PC-3 (cell line): Measurements from ENCODE around the gene FAM120AOS. TPM values are rescaled to one million over a fixed set of nuclear protein-coding genes. Genes with fewer than 3 reads are reported as not detected.

Experiments used
- ATAC-seq: fragments of 200-7000 bp; cut with Tn5 transposase; 2 replicates; pipeline ENCODE4 v1.9.1; 2020; ENCODE audit warnings: mild to moderate bottlenecking, moderate library complexity
- BruUV-seq: library from RNA; stranded (reverse); fragments of 400-500 nt; replicated peaks from 2 replicates; lab custom pipeline; 2021; lab: Mats Ljungman, UMichigan
- CTCF ChIA-PET: fragments of 300-600 bp; sonication (Branson Sonifier 250); formaldehyde crosslinking; loops from one replicate; lab custom pipeline; 2022; ENCODE audit warnings: antibody characterized with exemption; lab: Charles Lee
- POLR2A ChIA-PET: fragments of 300-600 bp; sonication (Branson Sonifier 250); formaldehyde crosslinking; loops from one replicate; lab custom pipeline; 2022; ENCODE audit warnings: antibody characterized with exemption; ENCODE audit not compliant: unreplicated experiment; lab: Charles Lee
- DNase-seq: peaks from one replicate; pipeline ENCODE4 v3.0.0-alpha.2; 2015
- H2AFZ ChIP-seq: fragments of 300-600 bp; sonication (generic); 2 replicates; pipeline ENCODE4 v1.6.0; 2016; ENCODE audit warnings: antibody characterized with exemption, low read length
- H3F3A ChIP-seq: fragments of 300-600 bp; sonication (generic); one replicate; pipeline ENCODE4 v1.6.0; 2017; ENCODE audit warnings: antibody characterized with exemption, low read length, control low read depth, mild to moderate bottlenecking; ENCODE audit not compliant: unreplicated experiment
- H3K27ac ChIP-seq: fragments of 300-600 bp; sonication (generic); 2 replicates; pipeline ENCODE4 v1.5.1; 2016; ENCODE audit warnings: mild to moderate bottlenecking, low read length
- H3K27me3 ChIP-seq: fragments of 300-600 bp; sonication (generic); 2 replicates; pipeline ENCODE4 v1.6.1; 2016; ENCODE audit warnings: low read length, mixed read lengths
- H3K36me3 ChIP-seq: fragments of 300-600 bp; sonication (generic); 2 replicates; pipeline ENCODE4 v1.6.1; 2016; ENCODE audit warnings: low read depth, mixed run types, low read length, mixed read lengths
- H3K4me1 ChIP-seq: fragments of 300-600 bp; sonication (generic); 2 replicates; pipeline ENCODE4 v1.5.1; 2016; ENCODE audit warnings: low read length; ENCODE audit not compliant: insufficient read depth
- H3K4me2 ChIP-seq: fragments of 300-600 bp; sonication (generic); 2 replicates; pipeline ENCODE4 v1.6.0; 2016; ENCODE audit warnings: low read length
- H3K4me3 ChIP-seq: fragments of 300-600 bp; sonication (generic); 2 replicates; pipeline ENCODE4 v1.5.1; 2016; ENCODE audit warnings: mild to moderate bottlenecking, low read length, mixed read lengths
- H3K79me2 ChIP-seq: fragments of 300-600 bp; sonication (generic); 2 replicates; pipeline ENCODE4 v1.6.1; 2017; ENCODE audit warnings: low read length, mixed read lengths
- H3K9ac ChIP-seq: fragments of 300-600 bp; sonication (generic); 2 replicates; pipeline ENCODE4 v1.6.0; 2016; ENCODE audit warnings: mild to moderate bottlenecking, low read length
- H3K9me2 ChIP-seq: fragments of 300-600 bp; sonication (generic); replicated peaks from 2 replicates; pipeline ENCODE4 v1.6.1; 2016; ENCODE audit warnings: mixed run types, low read length, mixed read lengths
- H3K9me3 ChIP-seq: fragments of 300-600 bp; sonication (generic); 2 replicates; pipeline ENCODE4 v1.6.1; 2016; ENCODE audit warnings: low read length, mixed read lengths
- H4K20me1 ChIP-seq: fragments of 300-600 bp; sonication (generic); 2 replicates; pipeline ENCODE4 v1.6.1; 2016; ENCODE audit warnings: low read length, mixed read lengths
- CTCF ChIP-seq: fragments of 300-600 bp; sonication (generic); conservative IDR thresholded peaks from 2 replicates; pipeline ENCODE4 v1.5.1; 2017; ENCODE audit warnings: antibody characterized with exemption, low read depth, mild to moderate bottlenecking, low read length
- EZH2 ChIP-seq: fragments of 300-600 bp; sonication (generic); IDR thresholded peaks from one replicate; pipeline ENCODE4 v1.6.1; 2017; ENCODE audit warnings: antibody characterized with exemption, mild to moderate bottlenecking, low read length; ENCODE audit not compliant: unreplicated experiment
- EZH2phosphoT487 ChIP-seq: fragments of 300-600 bp; sonication (generic); IDR thresholded peaks from 2 replicates; pipeline ENCODE4 v1.6.1; 2018; ENCODE audit warnings: mild to moderate bottlenecking, antibody characterized with exemption, low read length, borderline replicate concordance
- intact Hi-C: fragments of 100-400 bp; cut with micrococcal nuclease; formaldehyde crosslinking; loops from 2 replicates; pipeline ENCODE4 v1.9.0; 2023
- total RNA-seq: library from RNA; depleted of rRNA; stranded (reverse); fragments of >200 nt; gene quantifications from 2 replicates; pipeline ENCODE4 v1.2.3, GENCODE V29; 2014

The FAM120AOS gene
- total RNA-seq, 1 experiment from 2014 or later, result 39.8 TPM

DNA sequence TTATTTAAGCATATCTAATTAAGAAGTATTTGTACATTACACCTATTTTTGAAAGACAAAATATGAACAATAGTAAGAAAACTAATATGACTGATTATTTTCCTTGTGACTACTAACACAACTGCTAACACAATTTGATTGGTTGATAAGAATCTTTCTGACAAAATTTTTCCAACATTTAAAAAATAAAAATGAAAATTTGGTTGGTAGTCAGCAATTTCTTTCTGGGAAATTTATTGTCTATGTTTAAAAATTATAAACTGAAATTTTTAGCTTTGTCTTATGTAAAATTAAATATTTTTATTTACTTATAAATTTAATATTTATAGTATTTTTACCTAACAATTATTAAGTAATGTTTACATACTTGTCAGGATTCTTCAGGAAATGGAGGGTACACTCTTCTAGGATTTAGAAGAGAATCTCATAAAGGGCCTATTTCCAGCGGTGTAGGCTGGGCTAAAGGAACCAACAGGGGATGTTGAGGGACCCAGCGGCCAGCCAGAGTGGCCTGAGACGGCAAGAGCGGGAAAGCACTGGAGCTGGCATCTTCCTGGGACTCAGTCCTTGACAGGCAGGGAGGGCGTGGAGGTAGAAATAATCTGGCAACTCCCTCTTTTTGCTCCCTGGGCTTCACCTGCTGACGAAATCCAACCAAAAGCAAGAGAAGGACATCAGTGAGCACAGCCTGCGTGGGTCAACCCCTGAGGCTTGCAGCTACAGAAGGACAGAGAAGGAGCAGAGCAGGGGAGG lies 16.6 kb downstream of the FAM120AOS start:
- no peak for TF ChIP-seq EZH2phosphoT487
- no peak for TF ChIP-seq EZH2
- TF ChIP-seq CTCF, result no peak
- no peak overlapping the region for H3K4me3 ChIP-seq
- H3K36me3 ChIP-seq, result no peaks in the 10 kb centered on the region
- BruUV-seq, result no TSS peak
- H4K20me1 ChIP-seq, result no peaks in the 10 kb centered on the region
- ATAC-seq, result no peak
- ChIA-PET POLR2A (interaction anchor here (0.8 kb wide), 1 partner anchor 29 kb away, joined by 4 read pairs; no protein-coding TSS in a partner anchor), CTCF (no interaction called here)
- intact Hi-C loops, result no loop called here
- no peaks in the 10 kb centered on the region for H3K79me2 ChIP-seq
- no peaks in the 10 kb centered on the region for H3F3A ChIP-seq
- no peaks in the 10 kb centered on the region for H3K4me1 ChIP-seq
- no peaks in the 10 kb centered on the region for H3K27me3 ChIP-seq
- no peaks in the 10 kb centered on the region for H3K9me2 ChIP-seq
- H3K27ac ChIP-seq, result no peak overlapping the region
- no peak overlapping the region for H2AFZ ChIP-seq
- H3K4me2 ChIP-seq, result no peak overlapping the region
- no peak overlapping the region for H3K9ac ChIP-seq
- no peak for DNase-seq
- no peaks in the 10 kb centered on the region for H3K9me3 ChIP-seq

GRCh38 chr9:93436218-93436617 lies 17.2 kb downstream of the FAM120AOS start:
- Histone ChIP-seq H3K4me2 (no peak overlapping the region), H3K9me2 (no peaks in the 10 kb centered on the region), H3K27me3 (no peaks in the 10 kb centered on the region), H3K4me1 (no peaks in the 10 kb centered on the region), H3F3A (no peaks in the 10 kb centered on the region), H4K20me1 (no peaks in the 10 kb centered on the region), H3K4me3 (no peak overlapping the region), H3K9me3 (no peaks in the 10 kb centered on the region), H3K9ac (no peak overlapping the region), H2AFZ (no peak overlapping the region), H3K27ac (no peak overlapping the region), H3K79me2 (no peaks in the 10 kb centered on the region), H3K36me3 (no peaks in the 10 kb centered on the region)
- no TSS peak for BruUV-seq
- POLR2A ChIA-PET, result interaction anchor here (0.8 kb wide), 1 partner anchor 28 kb away, joined by 4 read pairs; no protein-coding TSS in a partner anchor
- CTCF ChIA-PET, result no interaction called here
- TF ChIP-seq CTCF (no peak), EZH2phosphoT487 (no peak), EZH2 (no peak)
- ATAC-seq (no peak), DNase-seq (no peak)
- intact Hi-C loops, result no loop called here

- no peaks in the 10 kb centered on the region for H3K79me2 ChIP-seq
- no peaks in the 10 kb centered on the region for H3K9me3 ChIP-seq
- POLR2A ChIA-PET, result no interaction called here
- ATAC-seq (no peak), DNase-seq (no peak)
- H3K4me3 ChIP-seq, result no peak overlapping the region
- TF ChIP-seq EZH2 (no peak), CTCF (no peak), EZH2phosphoT487 (no peak)
- H3K4me2 ChIP-seq, result no peak overlapping the region
- no peaks in the 10 kb centered on the region for H3K9me2 ChIP-seq
- no TSS peak for BruUV-seq
- no peaks in the 10 kb centered on the region for H3F3A ChIP-seq
- no peaks in the 10 kb centered on the region for H3K4me1 ChIP-seq
- CTCF ChIA-PET, result no interaction called here
- H3K9ac ChIP-seq, result no peak overlapping the region
- H3K27me3 ChIP-seq, result no peaks in the 10 kb centered on the region
- no peaks in the 10 kb centered on the region for H4K20me1 ChIP-seq
- H3K36me3 ChIP-seq, result no peaks in the 10 kb centered on the region
- intact Hi-C loops, result no loop called here
- no peak overlapping the region for H2AFZ ChIP-seq
- no peak overlapping the region for H3K27ac ChIP-seq
Observed at GRCh38 chr9:93435386-93435785, 18.0 kb downstream of the FAM120AOS start.
